Loucy (cell line): ENCODE results near the gene UNC79.

ENCODE experiments used
- EZH2phosphoT487 ChIP-seq: fragments of 200-600 bp; IDR thresholded peaks from 2 replicates; pipeline ENCODE4 v1.6.1; 2018; ENCODE audit warnings: antibody characterized with exemption, mild to moderate bottlenecking, moderate library complexity, borderline replicate concordance
- TF ChIP-seq, protein P1 (sequence below): fragments of 200-600 bp; sonication (generic); conservative IDR thresholded peaks from 2 replicates; pipeline ENCODE4 v1.5.1; 2014; ENCODE audit warnings: mild to moderate bottlenecking, antibody characterized with exemption, low read length

DNA sequence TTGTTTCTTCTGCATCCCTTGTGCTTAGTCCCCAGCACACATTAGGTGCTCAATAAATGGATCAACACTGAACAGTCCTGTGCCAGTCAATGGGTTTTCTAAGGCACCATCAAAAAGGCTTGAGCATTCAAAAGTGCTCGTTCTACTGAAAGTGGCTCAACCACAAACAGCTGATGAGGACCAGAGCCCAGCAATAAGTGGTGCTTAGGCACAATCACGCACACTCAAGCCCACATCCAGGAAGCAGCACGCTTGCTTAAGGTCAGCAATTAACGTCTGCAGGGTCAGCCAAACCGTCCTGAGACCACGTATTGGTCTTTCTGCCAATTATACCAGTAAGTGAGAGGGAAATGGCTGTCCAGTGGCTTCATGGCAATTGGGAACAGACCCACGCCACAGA is 301.0 kb downstream of the UNC79 start:
- TF ChIP-seq, protein P1, sequence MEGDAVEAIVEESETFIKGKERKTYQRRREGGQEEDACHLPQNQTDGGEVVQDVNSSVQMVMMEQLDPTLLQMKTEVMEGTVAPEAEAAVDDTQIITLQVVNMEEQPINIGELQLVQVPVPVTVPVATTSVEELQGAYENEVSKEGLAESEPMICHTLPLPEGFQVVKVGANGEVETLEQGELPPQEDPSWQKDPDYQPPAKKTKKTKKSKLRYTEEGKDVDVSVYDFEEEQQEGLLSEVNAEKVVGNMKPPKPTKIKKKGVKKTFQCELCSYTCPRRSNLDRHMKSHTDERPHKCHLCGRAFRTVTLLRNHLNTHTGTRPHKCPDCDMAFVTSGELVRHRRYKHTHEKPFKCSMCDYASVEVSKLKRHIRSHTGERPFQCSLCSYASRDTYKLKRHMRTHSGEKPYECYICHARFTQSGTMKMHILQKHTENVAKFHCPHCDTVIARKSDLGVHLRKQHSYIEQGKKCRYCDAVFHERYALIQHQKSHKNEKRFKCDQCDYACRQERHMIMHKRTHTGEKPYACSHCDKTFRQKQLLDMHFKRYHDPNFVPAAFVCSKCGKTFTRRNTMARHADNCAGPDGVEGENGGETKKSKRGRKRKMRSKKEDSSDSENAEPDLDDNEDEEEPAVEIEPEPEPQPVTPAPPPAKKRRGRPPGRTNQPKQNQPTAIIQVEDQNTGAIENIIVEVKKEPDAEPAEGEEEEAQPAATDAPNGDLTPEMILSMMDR, result no peak
- no peak for TF ChIP-seq EZH2phosphoT487
